ENCODE results near the gene TTC34.
"Not testable (repeated sequence)": the region's sequence is repeated elsewhere in the genome, so short reads cannot be mapped to it uniquely, and the experiment has no call there.

TTC34 gene

GRCh38 chr1:2750766-2751730, 50.4 kb downstream of the TTC34 start:
- H4K91ac ChIP-seq (ENCODE audit: low read depth, low read length, poor library complexity); H2AFZ ChIP-seq (ENCODE audit: low read length); H4K8ac ChIP-seq (ENCODE audit: low read depth, low read length); H3K36me3 ChIP-seq (replicated peaks in 1 of 2; ENCODE audit: control insufficient read depth in 2 of 2, insufficient read depth in 2 of 2, low read length in 2 of 2); H2AK5ac ChIP-seq (ENCODE audit: low read depth, low read length); H3K4me2 ChIP-seq (ENCODE audit: insufficient read depth, low read length, poor library complexity, severe bottlenecking); H3K4me3 ChIP-seq (ENCODE audit: low read length in 2 of 2); H2BK12ac ChIP-seq (ENCODE audit: low read length); H3K18ac ChIP-seq (ENCODE audit: low read length); DNase-seq (ENCODE audit: low spot score); H3K27ac ChIP-seq (replicated peaks; ENCODE audit: low read length); H3K4me1 ChIP-seq (ENCODE audit: control insufficient read depth in 2 of 2, insufficient read depth in 1 of 2, low read depth in 1 of 2, low read length in 2 of 2); H2BK5ac ChIP-seq (ENCODE audit: low read length); H3K14ac ChIP-seq (ENCODE audit: low read length); H3K9ac ChIP-seq (ENCODE audit: low read depth, low read length, poor library complexity); H2BK15ac ChIP-seq (ENCODE audit: low read length); H3K27me3 ChIP-seq (ENCODE audit: control insufficient read depth in 3 of 3, insufficient read depth in 3 of 3, low read depth in 1 of 3, low read length in 3 of 3); H3K4ac ChIP-seq (ENCODE audit: low read length); H3K9me3 ChIP-seq (replicated peaks in 1 of 2; ENCODE audit: control insufficient read depth in 2 of 2, insufficient read depth in 1 of 2, low read depth in 1 of 2, low read length in 2 of 2); H3K23ac ChIP-seq (ENCODE audit: low read depth, low read length, poor library complexity); H2BK120ac ChIP-seq (ENCODE audit: low read depth, low read length); H3K79me1 ChIP-seq (ENCODE audit: low read depth, low read length): not testable (repeated sequence)
- WGBS, 2 donors (ENCODE audit: extremely low coverage in 2 of 2, insufficient read length in 2 of 2, insufficient replicate concordance in 1 of 2), result no CpG with 5 or more reads among the region's 27 CpGs

GRCh38 chr1:2750041-2750680, 51.3 kb downstream of the TTC34 start:
- not testable (repeated sequence) for H3K79me1 ChIP-seq (ENCODE audit: low read depth, low read length); H2AFZ ChIP-seq (ENCODE audit: low read length); H2BK120ac ChIP-seq (ENCODE audit: low read depth, low read length); H2AK5ac ChIP-seq (ENCODE audit: low read depth, low read length); H3K9me3 ChIP-seq (replicated peaks in 1 of 2; ENCODE audit: control insufficient read depth in 2 of 2, insufficient read depth in 1 of 2, low read depth in 1 of 2, low read length in 2 of 2); H3K4ac ChIP-seq (ENCODE audit: low read length); H4K8ac ChIP-seq (ENCODE audit: low read depth, low read length); H3K4me3 ChIP-seq (ENCODE audit: low read length in 2 of 2); DNase-seq (ENCODE audit: low spot score); H3K36me3 ChIP-seq (replicated peaks in 1 of 2; ENCODE audit: control insufficient read depth in 2 of 2, insufficient read depth in 2 of 2, low read length in 2 of 2); H3K27me3 ChIP-seq (ENCODE audit: control insufficient read depth in 3 of 3, insufficient read depth in 3 of 3, low read depth in 1 of 3, low read length in 3 of 3); H4K91ac ChIP-seq (ENCODE audit: low read depth, low read length, poor library complexity); H3K4me2 ChIP-seq (ENCODE audit: insufficient read depth, low read length, poor library complexity, severe bottlenecking); H3K27ac ChIP-seq (replicated peaks; ENCODE audit: low read length); H2BK5ac ChIP-seq (ENCODE audit: low read length); H3K14ac ChIP-seq (ENCODE audit: low read length); H3K9ac ChIP-seq (ENCODE audit: low read depth, low read length, poor library complexity); H3K18ac ChIP-seq (ENCODE audit: low read length); H3K23ac ChIP-seq (ENCODE audit: low read depth, low read length, poor library complexity); H2BK15ac ChIP-seq (ENCODE audit: low read length); H2BK12ac ChIP-seq (ENCODE audit: low read length); H3K4me1 ChIP-seq (ENCODE audit: control insufficient read depth in 2 of 2, insufficient read depth in 1 of 2, low read depth in 1 of 2, low read length in 2 of 2)
- no CpG with 5 or more reads among the region's 14 CpGs for WGBS, 2 donors (ENCODE audit: extremely low coverage in 2 of 2, insufficient read length in 2 of 2, insufficient replicate concordance in 1 of 2)

GRCh38 chr1:2748626-2749025, 52.9 kb downstream of the TTC34 start:
- H4K8ac ChIP-seq (ENCODE audit: low read depth, low read length); H2AFZ ChIP-seq (ENCODE audit: low read length); H3K18ac ChIP-seq (ENCODE audit: low read length); H3K4me2 ChIP-seq (ENCODE audit: insufficient read depth, low read length, poor library complexity, severe bottlenecking); H3K14ac ChIP-seq (ENCODE audit: low read length); H2BK120ac ChIP-seq (ENCODE audit: low read depth, low read length); H3K4me3 ChIP-seq (ENCODE audit: low read length in 2 of 2); H3K27me3 ChIP-seq (ENCODE audit: control insufficient read depth in 3 of 3, insufficient read depth in 3 of 3, low read depth in 1 of 3, low read length in 3 of 3); H3K36me3 ChIP-seq (replicated peaks in 1 of 2; ENCODE audit: control insufficient read depth in 2 of 2, insufficient read depth in 2 of 2, low read length in 2 of 2); H4K91ac ChIP-seq (ENCODE audit: low read depth, low read length, poor library complexity); H3K9ac ChIP-seq (ENCODE audit: low read depth, low read length, poor library complexity); H3K4me1 ChIP-seq (ENCODE audit: control insufficient read depth in 2 of 2, insufficient read depth in 1 of 2, low read depth in 1 of 2, low read length in 2 of 2); H2BK15ac ChIP-seq (ENCODE audit: low read length); H2BK5ac ChIP-seq (ENCODE audit: low read length); H2BK12ac ChIP-seq (ENCODE audit: low read length); H2AK5ac ChIP-seq (ENCODE audit: low read depth, low read length); H3K4ac ChIP-seq (ENCODE audit: low read length); H3K27ac ChIP-seq (replicated peaks; ENCODE audit: low read length); DNase-seq (ENCODE audit: low spot score); H3K23ac ChIP-seq (ENCODE audit: low read depth, low read length, poor library complexity); H3K79me1 ChIP-seq (ENCODE audit: low read depth, low read length); H3K9me3 ChIP-seq (replicated peaks in 1 of 2; ENCODE audit: control insufficient read depth in 2 of 2, insufficient read depth in 1 of 2, low read depth in 1 of 2, low read length in 2 of 2): not testable (repeated sequence)
- WGBS, 2 donors (ENCODE audit: extremely low coverage in 2 of 2, insufficient read length in 2 of 2, insufficient replicate concordance in 1 of 2), result no CpG with 5 or more reads among the region's 8 CpGs

GRCh38 chr1:2694796-2695195, 106.7 kb downstream of the TTC34 start:
- no CpG with 5 or more reads among the region's 9 CpGs for WGBS, 2 donors (ENCODE audit: extremely low coverage in 2 of 2, insufficient read length in 2 of 2, insufficient replicate concordance in 1 of 2)
- H2AFZ ChIP-seq (ENCODE audit: low read length); H2BK120ac ChIP-seq (ENCODE audit: low read depth, low read length); H3K23ac ChIP-seq (ENCODE audit: low read depth, low read length, poor library complexity); H3K36me3 ChIP-seq (replicated peaks in 1 of 2; ENCODE audit: control insufficient read depth in 2 of 2, insufficient read depth in 2 of 2, low read length in 2 of 2); H3K4ac ChIP-seq (ENCODE audit: low read length); H3K14ac ChIP-seq (ENCODE audit: low read length); H3K27ac ChIP-seq (replicated peaks; ENCODE audit: low read length); H3K4me1 ChIP-seq (ENCODE audit: control insufficient read depth in 2 of 2, insufficient read depth in 1 of 2, low read depth in 1 of 2, low read length in 2 of 2); H3K79me1 ChIP-seq (ENCODE audit: low read depth, low read length); H4K8ac ChIP-seq (ENCODE audit: low read depth, low read length); H2BK12ac ChIP-seq (ENCODE audit: low read length); H3K9ac ChIP-seq (ENCODE audit: low read depth, low read length, poor library complexity); H2AK5ac ChIP-seq (ENCODE audit: low read depth, low read length); H3K4me3 ChIP-seq (ENCODE audit: low read length in 2 of 2); DNase-seq (ENCODE audit: low spot score); H2BK15ac ChIP-seq (ENCODE audit: low read length); H3K27me3 ChIP-seq (ENCODE audit: control insufficient read depth in 3 of 3, insufficient read depth in 3 of 3, low read depth in 1 of 3, low read length in 3 of 3); H2BK5ac ChIP-seq (ENCODE audit: low read length); H4K91ac ChIP-seq (ENCODE audit: low read depth, low read length, poor library complexity); H3K18ac ChIP-seq (ENCODE audit: low read length); H3K4me2 ChIP-seq (ENCODE audit: insufficient read depth, low read length, poor library complexity, severe bottlenecking); H3K9me3 ChIP-seq (replicated peaks in 1 of 2; ENCODE audit: control insufficient read depth in 2 of 2, insufficient read depth in 1 of 2, low read depth in 1 of 2, low read length in 2 of 2): not testable (repeated sequence)
